Measurements from ENCODE around the gene SDC4. TPM values are rescaled to one million over a fixed set of nuclear protein-coding genes. Genes with fewer than 3 reads are reported as not detected.

The SDC4 gene
- total RNA-seq, 1 experiment from 2014 or later, result 100 TPM

- intact Hi-C loops (cut with micrococcal nuclease), result no loop called here
- Histone ChIP-seq H3K27me3 (ENCODE audit: insufficient read depth, low read length) (no peaks in the 10 kb centered on the region), H3K4me2 (ENCODE audit: low read length) (no peak overlapping the region), H3K79me2 (ENCODE audit: insufficient read depth, low read length) (no peaks in the 10 kb centered on the region), H3K9me2 (ENCODE audit: insufficient read depth) (no peaks in the 10 kb centered on the region), H3K36me3 (ENCODE audit: control insufficient read depth in 1 of 2, insufficient read depth in 2 of 2, low read length in 2 of 2) (no peaks in the 10 kb centered on the region), H3K9me3 (ENCODE audit: control insufficient read depth in 1 of 2, insufficient read depth in 1 of 2, low read depth in 1 of 2, low read length in 2 of 2) (no peaks in the 10 kb centered on the region), H3K9ac (ENCODE audit: low read length) (no peak overlapping the region), H2AFZ (ENCODE audit: low read depth, low read length, poor library complexity, severe bottlenecking) (no peak overlapping the region), H3K4me1 (ENCODE audit: control insufficient read depth in 1 of 2, insufficient read depth in 2 of 2, low read length in 2 of 2) (peaks cover 4 to 20% of the 10 kb centered on the region in 2 experiments; a peak in 3 of 4 replicates), H4K20me1 (ENCODE audit: insufficient read depth) (no peaks in the 10 kb centered on the region), H3K4me3 (replicated peaks in 1 of 2; ENCODE audit: low read depth in 1 of 2, low read length in 2 of 2) (no peak overlapping the region), H3K27ac (ENCODE audit: low read depth, low read length) (no peak overlapping the region)
- TF ChIP-seq SP1 (IDR thresholded peaks at IDR 0.05; ENCODE audit: low read depth) (no peak), TCF7L2 (IDR thresholded peaks at IDR 0.05; ENCODE audit: borderline replicate concordance, extremely low read depth, insufficient read depth, insufficient read length) (no peak), POLR2AphosphoS5 (IDR thresholded peaks at IDR 0.05; ENCODE audit: low read depth, low read length) (no peak), REST (IDR thresholded peaks at IDR 0.05; ENCODE audit: low read depth) (no peak), POLR2A (IDR thresholded peaks at IDR 0.05; ENCODE audit: borderline replicate concordance, extremely low read depth, insufficient read depth, insufficient read length) (no peak), RAD21 (IDR thresholded peaks at IDR 0.05; ENCODE audit: low read depth) (no peak), SIN3A (IDR thresholded peaks at IDR 0.05; ENCODE audit: low read depth) (no peak), SRF (IDR thresholded peaks at IDR 0.05; ENCODE audit: low read depth) (no peak), EZH2phosphoT487 (IDR thresholded peaks at IDR 0.05; ENCODE audit: borderline replicate concordance) (no peak), FOSL1 (IDR thresholded peaks at IDR 0.05; ENCODE audit: low read depth) (no peak), EGR1 (IDR thresholded peaks at IDR 0.05; ENCODE audit: low read depth) (no peak), EZH2 (IDR thresholded peaks at IDR 0.05) (no peak), ZNF274 (IDR thresholded peaks at IDR 0.05; ENCODE audit: low read depth, low read length) (no peak), YY1 (IDR thresholded peaks at IDR 0.05; ENCODE audit: extremely low read depth, insufficient replicate concordance, low read depth, low read length) (no peak)
- TF ChIP-seq, protein P1, sequence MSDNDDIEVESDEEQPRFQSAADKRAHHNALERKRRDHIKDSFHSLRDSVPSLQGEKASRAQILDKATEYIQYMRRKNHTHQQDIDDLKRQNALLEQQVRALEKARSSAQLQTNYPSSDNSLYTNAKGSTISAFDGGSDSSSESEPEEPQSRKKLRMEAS (IDR thresholded peaks at IDR 0.05), result no peak
- TF ChIP-seq, protein P2, sequence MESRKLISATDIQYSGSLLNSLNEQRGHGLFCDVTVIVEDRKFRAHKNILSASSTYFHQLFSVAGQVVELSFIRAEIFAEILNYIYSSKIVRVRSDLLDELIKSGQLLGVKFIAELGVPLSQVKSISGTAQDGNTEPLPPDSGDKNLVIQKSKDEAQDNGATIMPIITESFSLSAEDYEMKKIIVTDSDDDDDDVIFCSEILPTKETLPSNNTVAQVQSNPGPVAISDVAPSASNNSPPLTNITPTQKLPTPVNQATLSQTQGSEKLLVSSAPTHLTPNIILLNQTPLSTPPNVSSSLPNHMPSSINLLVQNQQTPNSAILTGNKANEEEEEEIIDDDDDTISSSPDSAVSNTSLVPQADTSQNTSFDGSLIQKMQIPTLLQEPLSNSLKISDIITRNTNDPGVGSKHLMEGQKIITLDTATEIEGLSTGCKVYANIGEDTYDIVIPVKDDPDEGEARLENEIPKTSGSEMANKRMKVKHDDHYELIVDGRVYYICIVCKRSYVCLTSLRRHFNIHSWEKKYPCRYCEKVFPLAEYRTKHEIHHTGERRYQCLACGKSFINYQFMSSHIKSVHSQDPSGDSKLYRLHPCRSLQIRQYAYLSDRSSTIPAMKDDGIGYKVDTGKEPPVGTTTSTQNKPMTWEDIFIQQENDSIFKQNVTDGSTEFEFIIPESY (IDR thresholded peaks at IDR 0.05; ENCODE audit: extremely low read depth, insufficient replicate concordance, low read length), result no peak
- TF ChIP-seq, protein P3, sequence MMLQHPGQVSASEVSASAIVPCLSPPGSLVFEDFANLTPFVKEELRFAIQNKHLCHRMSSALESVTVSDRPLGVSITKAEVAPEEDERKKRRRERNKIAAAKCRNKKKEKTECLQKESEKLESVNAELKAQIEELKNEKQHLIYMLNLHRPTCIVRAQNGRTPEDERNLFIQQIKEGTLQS (IDR thresholded peaks at IDR 0.05), result no peak
- POLR2A ChIA-PET, result no interaction called here
- no peak for ATAC-seq
- DNase-seq (ENCODE audit: low read depth, low spot score), result no peak
- CTCF ChIA-PET, result interaction anchor here (1.0 to 1.9 kb wide), 2 partner anchors 8 to 462 kb away, joined by 3 to 5 read pairs; no protein-coding TSS in a partner anchor
- RAD21 ChIA-PET (ENCODE audit: low non-redundant PET in 1 of 2, low total read pairs in 2 of 2, uncharacterized antibody in 2 of 2, unreplicated experiment in 2 of 2), result no interaction called here
- BruUV-seq (replicated peaks), result no TSS peak
These were observed 39.1 kb downstream of the SDC4 start for GRCh38 chr20:45309075-45309474.

Data from HCT116 (cell line).